ENCODE data around the gene CCNC.
"Not testable (repeated sequence)": the region's sequence is repeated elsewhere in the genome, so short reads cannot be mapped to it uniquely, and the experiment has no call there.

Gene CCNC

DNA sequence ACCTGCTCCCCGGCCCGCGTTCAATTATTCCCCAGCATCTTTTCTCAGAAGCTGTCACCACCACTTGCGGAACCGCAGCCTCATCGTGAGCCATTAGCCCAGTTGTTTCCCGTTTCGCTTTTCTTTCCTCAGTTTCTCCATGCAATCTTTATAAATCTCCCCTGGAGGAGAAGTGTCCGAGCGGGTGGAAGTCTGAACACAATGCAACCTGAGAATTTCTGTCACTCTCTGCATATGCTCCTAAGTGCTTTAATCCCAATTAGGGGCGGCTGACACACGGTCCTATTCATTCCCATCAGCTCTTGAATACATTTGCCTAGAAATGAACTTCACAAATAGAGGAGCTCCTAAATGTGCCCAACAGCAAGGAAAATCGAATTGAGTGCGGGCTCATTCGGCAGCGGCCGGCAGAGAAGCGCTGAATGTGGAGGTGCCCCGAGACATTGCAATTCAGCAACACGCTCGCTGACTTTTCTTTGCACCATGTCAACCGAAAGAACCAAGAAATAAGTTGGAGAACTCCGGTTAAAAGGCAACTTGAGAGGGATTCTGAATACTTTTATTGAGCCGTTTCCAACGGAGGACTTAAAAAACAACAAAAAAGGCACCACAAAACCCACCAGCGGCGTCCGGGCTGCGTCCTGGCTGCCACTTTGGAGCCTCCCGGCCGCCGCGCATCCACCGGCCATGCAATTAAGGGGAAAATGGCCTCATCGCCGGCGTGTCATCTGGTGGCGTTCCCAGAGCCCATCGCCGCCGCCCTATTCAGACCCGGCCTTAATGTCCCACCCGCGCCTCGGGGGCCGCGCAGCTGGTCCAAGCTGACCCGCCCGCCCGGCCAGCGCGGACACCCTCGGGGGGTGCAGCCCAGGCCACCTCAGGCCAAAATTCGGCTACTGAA lies 34.3 kb upstream of the CCNC start:
- no peak for TF ChIP-seq CTCF (IDR thresholded peaks at IDR 0.05; ENCODE audit: low read depth, low read length)
- in situ Hi-C loops (cut with HindIII; ENCODE audit: low sequenced_read_pairs): no loop called here
- no peak for DNase-seq (ENCODE audit: low read depth, low spot score)
- peak overlapping the region; percentile 25 for H3K4me3 ChIP-seq (ENCODE audit: low read depth, low read length)

GRCh38 chr6:99594696-99595095 lies 26.2 kb upstream of the CCNC start:
- in situ Hi-C loops (cut with HindIII; ENCODE audit: low sequenced_read_pairs); DNase-seq (ENCODE audit: low read depth, low spot score); H3K4me3 ChIP-seq (ENCODE audit: low read depth, low read length): not testable (repeated sequence)

DNA sequence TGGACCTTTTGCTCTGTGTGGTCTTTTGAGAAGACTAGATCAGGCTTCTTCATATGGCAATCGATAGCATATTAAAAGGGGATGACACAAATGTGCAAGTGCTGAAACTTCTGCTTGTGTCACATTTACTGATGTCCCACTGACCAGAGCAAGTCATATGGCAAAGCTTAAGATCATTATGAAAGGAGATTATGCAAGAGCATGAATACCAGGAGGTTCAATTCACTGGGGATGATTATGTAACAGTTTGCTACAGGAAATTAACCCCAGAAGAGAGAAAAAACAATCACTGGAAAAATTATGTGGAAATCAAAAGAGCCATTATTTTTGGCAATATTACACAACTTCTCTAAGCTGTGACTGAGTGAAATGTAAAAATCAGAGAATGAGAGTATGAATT lies 24.4 kb upstream of the CCNC start:
- no peak overlapping the region for H3K4me3 ChIP-seq (ENCODE audit: low read depth, low read length)
- DNase-seq (ENCODE audit: low read depth, low spot score): no peak
- in situ Hi-C loops (cut with HindIII; ENCODE audit: low sequenced_read_pairs): no loop called here
- TF ChIP-seq CTCF (IDR thresholded peaks at IDR 0.05; ENCODE audit: low read depth, low read length): no peak

DNA sequence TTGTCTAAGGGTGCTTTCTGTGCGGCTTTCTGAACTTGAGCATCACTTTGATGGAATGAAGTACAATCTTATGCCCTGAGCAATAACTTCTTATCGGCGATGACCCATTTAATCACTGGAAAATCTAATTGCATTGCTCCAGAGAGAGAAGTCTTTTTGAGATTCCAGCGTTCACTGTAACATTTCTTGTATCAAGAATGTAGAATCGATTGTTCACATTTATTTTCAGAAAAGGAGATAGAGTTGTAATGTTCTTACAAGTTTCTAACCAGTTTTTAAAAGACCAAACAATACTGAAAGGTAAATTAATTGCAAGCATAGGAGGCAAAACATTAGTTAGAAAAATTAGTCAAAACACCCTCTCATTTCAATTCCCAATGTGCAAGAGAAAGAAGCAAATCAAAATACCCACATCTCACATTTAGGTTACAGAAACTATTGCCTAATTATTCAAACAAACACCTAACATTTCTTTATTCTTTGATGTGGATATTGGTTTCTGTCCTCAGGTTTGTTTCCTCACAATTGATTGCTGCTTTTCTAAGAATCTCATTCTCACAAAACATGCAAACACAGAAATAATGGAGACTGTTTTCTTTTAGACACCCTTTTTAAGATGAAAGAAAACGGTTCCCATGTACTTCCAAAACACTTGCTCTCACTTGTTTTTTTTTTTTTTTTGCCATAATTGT lies 23.4 kb upstream of the CCNC start:
- H3K4me3 ChIP-seq (ENCODE audit: low read depth, low read length): no peak overlapping the region
- DNase-seq (ENCODE audit: low read depth, low spot score): no peak
- in situ Hi-C loops (cut with HindIII; ENCODE audit: low sequenced_read_pairs): no loop called here
- TF ChIP-seq CTCF (IDR thresholded peaks at IDR 0.05; ENCODE audit: low read depth, low read length): no peak

GRCh38 chr6:99590728-99591672 lies 22.5 kb upstream of the CCNC start:
- no peak for DNase-seq (ENCODE audit: low read depth, low spot score)
- H3K4me3 ChIP-seq (ENCODE audit: low read depth, low read length): no peak overlapping the region
- TF ChIP-seq CTCF (IDR thresholded peaks at IDR 0.05; ENCODE audit: low read depth, low read length): no peak
- in situ Hi-C loops (cut with HindIII; ENCODE audit: low sequenced_read_pairs): no loop called here

- no peak for DNase-seq (ENCODE audit: low read depth, low spot score)
- H3K4me3 ChIP-seq (ENCODE audit: low read depth, low read length): no peak overlapping the region
- in situ Hi-C loops (cut with HindIII; ENCODE audit: low sequenced_read_pairs): no loop called here
- no peak for TF ChIP-seq CTCF (IDR thresholded peaks at IDR 0.05; ENCODE audit: low read depth, low read length)
Observed at GRCh38 chr6:99589907-99590493, 21.5 kb upstream of the CCNC start.
